Kidney (tissue), 14 donors: ENCODE measurements around the gene SPAG7. TPM values are rescaled to one million over a fixed set of nuclear protein-coding genes. Genes with fewer than 3 reads are reported as not detected.

Experiments
- DNase-seq, 5 donors: peaks; one replicate each; pipeline ENCODE4 v3.0.0-alpha.2; 2013 to 2020
- FAIRE-seq: peaks from 2 replicates; lab custom pipeline; 2012; peaks lifted over from hg19 to GRCh38; lab: Jason Lieb, UNC
- H3K27ac ChIP-seq, 2 donors: one replicate each; pipeline ENCODE4 v1.7.0; 2013; ENCODE audit warnings: low read depth in 2 of 2, low read length in 2 of 2, inconsistent platforms in 1 of 2
- H3K27me3 ChIP-seq: one replicate; pipeline ENCODE4 v1.7.1; 2013; ENCODE audit warnings: low read length, inconsistent platforms; ENCODE audit not compliant: control insufficient read depth, insufficient read depth
- H3K36me3 ChIP-seq, 3 donors: one replicate each; pipeline versions ENCODE4 v1.7.0 to v1.7.1; 2013; ENCODE audit warnings: low read length in 3 of 3, control low read depth in 1 of 3, inconsistent platforms in 1 of 3; ENCODE audit not compliant: insufficient read depth in 3 of 3, control insufficient read depth in 2 of 3
- H3K4me1 ChIP-seq, 3 donors: one replicate each; pipeline versions ENCODE4 v1.7.0 to v1.7.1; 2013; ENCODE audit warnings: low read length in 3 of 3, inconsistent platforms in 1 of 3, low read depth in 1 of 3; ENCODE audit not compliant: control insufficient read depth in 2 of 3, insufficient read depth in 2 of 3
- H3K4me3 ChIP-seq, 3 donors: one replicate each; pipeline versions ENCODE4 v1.7.0 to v1.8.1; 2013; ENCODE audit warnings: low read length in 3 of 3, control low read depth in 1 of 3, inconsistent platforms in 1 of 3
- H3K9ac ChIP-seq, 3 donors: one replicate each; pipeline versions ENCODE4 v1.7.0 to v1.7.1; 2013; ENCODE audit warnings: low read length in 3 of 3, control low read depth in 1 of 3, inconsistent platforms in 1 of 3
- H3K9me3 ChIP-seq, 3 donors: one replicate each; pipeline versions ENCODE4 v1.7.0 to v1.7.1; 2013; ENCODE audit warnings: low read length in 3 of 3, control low read depth in 1 of 3, inconsistent platforms in 1 of 3; ENCODE audit not compliant: control insufficient read depth in 2 of 3, insufficient read depth in 1 of 3
- CTCF ChIP-seq: IDR thresholded peaks from 3 replicates; pipeline ENCODE4 v1.5.1; 2012; ENCODE audit warnings: mild to moderate bottlenecking, moderate library complexity, borderline replicate concordance; ENCODE audit not compliant: insufficient read depth; ENCODE audit errors: extremely low read depth
- intact Hi-C: fragments of 100-400 bp; cut with DNase I; formaldehyde crosslinking; loops from one replicate; pipeline ENCODE4 v1.11.1; 2022
- polyA plus RNA-seq: library from polyadenylated mRNA; stranded (reverse); fragments of 350-450 nt; fragmentation: Illumina TruSeq; extraction: RNeasy Lipid Tissue Mini Kit (QIAGEN cat#74804); gene quantifications from one replicate; pipeline ENCODE4 v1.2.3, GENCODE V29; 2014; ENCODE audit warnings: low read depth, low replicate concordance; ENCODE audit not compliant: insufficient read depth
- total RNA-seq: library from RNA; stranded (reverse); fragmentation: NEBNext Ultra II Directional; extraction: Animal tissue kit (Norgen Biotek cat#: 25700); gene quantifications from one replicate; pipeline ENCODE4 v1.2.1, GENCODE V29; 2021
- donor health status: control.
- donor health status: control.
- donor health status: control.
- donor health status: control.
- donor health status: control.
- donor health status: DM: yes; HTN: yes; CAD: no.
- donor health status: Normal renal cell carcinoma (clear cell type).

Gene SPAG7
- total and polyA plus RNA-seq, 2 donors from 2014 or later, result 73.6 to 157 TPM

DNA sequence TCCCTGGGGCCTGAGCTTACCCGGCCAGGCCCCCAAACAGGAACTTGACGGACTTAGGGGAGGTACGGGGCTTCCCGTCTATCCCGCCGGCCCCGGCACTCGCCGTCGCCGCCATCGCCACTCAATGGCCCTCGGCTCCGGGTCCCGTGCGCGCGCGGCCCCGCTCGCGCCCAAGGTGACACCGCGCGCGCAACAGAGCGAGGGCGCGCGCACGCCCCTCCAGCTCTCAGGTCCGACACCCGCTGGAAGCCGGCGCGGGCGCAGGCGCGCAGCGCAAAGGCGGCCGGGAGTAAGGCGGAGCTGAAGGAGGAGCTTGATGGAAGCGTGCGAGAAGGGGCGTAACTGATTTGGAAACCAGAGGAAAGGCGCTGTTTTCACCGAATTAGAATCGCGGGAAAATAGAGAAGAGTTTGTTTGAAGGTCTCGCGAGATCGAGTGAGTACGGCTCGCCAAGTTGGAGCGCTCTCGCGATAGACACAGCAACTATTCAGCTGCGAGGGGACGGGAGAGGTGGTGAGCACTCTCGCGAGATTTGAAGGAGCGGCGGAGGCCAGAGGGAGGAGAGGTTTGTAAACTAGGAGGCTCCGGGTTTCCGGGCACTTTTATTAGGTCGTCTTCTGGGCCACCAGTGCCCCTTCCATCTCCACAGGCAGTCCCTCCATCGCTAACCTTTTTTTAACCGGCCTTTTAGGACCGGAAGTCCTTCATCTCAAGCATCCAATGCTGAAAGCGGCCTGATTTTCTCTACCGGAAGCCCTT is 27.6 kb downstream of the SPAG7 start, which contains the start of the genes RNF167 and SLC25A11:
Gene RNF167 (plus strand): TSS at position 473 of the 759 bp plus-strand sequence. CDS start 642 bp downstream, outside the sequence.
Gene SLC25A11 (minus strand): TSS at position 251 of the 759 bp plus-strand sequence. CDS start 136 bp downstream, at position 115.
- Histone ChIP-seq H3K27me3 (no peaks in the 10 kb centered on the region), H3K9ac (peak within 1 kb of the TSS; percentile 45 to 96 (median 68)), H3K9me3 (no peaks in the 10 kb centered on the region), H3K27ac (peak within 1 kb of the TSS; percentile 86 to 87), H3K36me3 (peaks cover 0 to 36% (median 19%) of the 10 kb centered on the region in 3 donors), H3K4me1 (peaks cover 5 to 29% (median 18%) of the 10 kb centered on the region in 3 donors), H3K4me3 (peak within 1 kb of the TSS; percentile 80 to 95 (median 84))
- peak; percentile 14 for TF ChIP-seq CTCF
- intact Hi-C loops, result no loop called here
- FAIRE-seq (peak; percentile 85), DNase-seq (peak; percentile 98 to 100 (median 98))

GRCh38 chr17:4939546-4939795 is 28.1 kb downstream of the SPAG7 start:
- TF ChIP-seq CTCF, result no peak
- Histone ChIP-seq H3K4me3 (peak overlapping the region; percentile 80 to 95 (median 81)), H3K9me3 (no peaks in the 10 kb centered on the region), H3K9ac (peak overlapping the region; percentile 45 to 96 (median 67)), H3K4me1 (peaks cover 5 to 26% (median 18%) of the 10 kb centered on the region in 3 donors), H3K27ac (peak overlapping the region; percentile 86 to 87), H3K36me3 (peaks cover 0 to 32% (median 17%) of the 10 kb centered on the region in 3 donors), H3K27me3 (no peaks in the 10 kb centered on the region)
- FAIRE-seq (no peak), DNase-seq (peak in 3 of 5 donors; percentile 44 to 86 (median 54))
- intact Hi-C loops, result no loop called here

- Histone ChIP-seq H3K9me3 (no peaks in the 10 kb centered on the region), H3K27ac (peak overlapping the region; percentile 86 to 87), H3K36me3 (peaks cover 0 to 26% (median 15%) of the 10 kb centered on the region in 3 donors), H3K9ac (peak overlapping the region; percentile 45 to 96 (median 67)), H3K4me1 (peaks cover 5 to 32% (median 18%) of the 10 kb centered on the region in 3 donors), H3K4me3 (peak overlapping the region; percentile 80 to 95 (median 81)), H3K27me3 (no peaks in the 10 kb centered on the region)
- TF ChIP-seq CTCF, result no peak
- FAIRE-seq, result no peak
- peak in 2 of 5 donors; percentile 51 to 57 for DNase-seq
- intact Hi-C loops, result no loop called here
These were observed 28.7 kb downstream of the SPAG7 start for GRCh38 chr17:4938688-4939545.
